H1 (cell line): ENCODE data around the gene TFPT. TPM values are rescaled to one million over a fixed set of nuclear protein-coding genes. Genes with fewer than 3 reads are reported as not detected.

ENCODE experiments used
- CTCF ChIA-PET: fragments of 300-600 bp; sonication (Branson Sonifier 250); formaldehyde crosslinking; loops from one replicate; lab custom pipeline; 2021; ENCODE audit not compliant: partially characterized antibody; lab: Charles Lee
- POLR2A ChIA-PET: fragments of 300-600 bp; sonication (Branson Sonifier 250); formaldehyde crosslinking; loops from one replicate; lab custom pipeline; 2021; ENCODE audit warnings: inconsistent platforms; ENCODE audit not compliant: partially characterized antibody; lab: Charles Lee
- DNase-seq, 2 experiments: peaks; one replicate each; pipeline versions ENCODE4 v3.0.0 to v3.0.0-alpha.2; 2010 to 2022; ENCODE audit warnings: low spot score in 2 of 2, low read depth in 1 of 2, mixed read lengths in 1 of 2
- FAIRE-seq: peaks from 2 replicates; lab custom pipeline; 2011; peaks lifted over from hg19 to GRCh38; lab: Jason Lieb, UNC
- H2AFZ ChIP-seq: 2 replicates; pipeline ENCODE4 v1.8.1; 2012; ENCODE audit warnings: low read length, inconsistent platforms
- H2AK5ac ChIP-seq: 2 replicates; pipeline ENCODE4 v1.6.1; 2013; ENCODE audit warnings: low read depth, low read length
- H2BK120ac ChIP-seq: replicated peaks from 2 replicates; pipeline ENCODE3; 2013; ENCODE audit warnings: low read depth, low read length, inconsistent platforms
- H2BK12ac ChIP-seq: 2 replicates; pipeline ENCODE4 v1.6.1; 2013; ENCODE audit warnings: low read depth, low read length
- H2BK15ac ChIP-seq: 2 replicates; pipeline ENCODE4 v1.6.1; 2013; ENCODE audit warnings: low read length
- H2BK20ac ChIP-seq: 2 replicates; pipeline ENCODE4 v1.6.1; 2013; ENCODE audit warnings: low read length
- H2BK5ac ChIP-seq: 2 replicates; pipeline ENCODE4 v1.6.1; 2013; ENCODE audit warnings: low read depth, low read length
- H3K14ac ChIP-seq: 2 replicates; pipeline ENCODE4 v1.6.1; 2013; ENCODE audit warnings: inconsistent platforms; ENCODE audit not compliant: insufficient read length
- H3K18ac ChIP-seq: 2 replicates; pipeline ENCODE4 v1.6.1; 2013; ENCODE audit warnings: low read length; ENCODE audit errors: extremely low read depth
- H3K23ac ChIP-seq: 2 replicates; pipeline ENCODE4 v1.6.1; 2013; ENCODE audit warnings: inconsistent platforms; ENCODE audit not compliant: insufficient read length
- H3K23me2 ChIP-seq: 2 replicates; pipeline ENCODE4 v1.6.1; 2013; ENCODE audit warnings: low read depth, low read length
- H3K27ac ChIP-seq: 2 replicates; pipeline ENCODE4 v1.6.1; 2011; ENCODE audit warnings: low read depth, low read length, inconsistent platforms
- H3K27me3 ChIP-seq, 4 experiments: replicated peaks in 1 of 4; 1 replicate in 1 of 4; 2 replicates in 3 of 4; pipeline versions ENCODE4 v1.6.1 to v1.8.1; 2011 to 2013; ENCODE audit warnings: low read length in 3 of 4, mild to moderate bottlenecking in 3 of 4, inconsistent platforms in 2 of 4, mixed read lengths in 2 of 4, moderate library complexity in 1 of 4; ENCODE audit not compliant: control insufficient read depth in 3 of 4, insufficient read depth in 3 of 4; ENCODE audit errors: extremely low read depth in 1 of 4
- H3K36me3 ChIP-seq, 4 experiments: 2 replicates each; pipeline versions ENCODE4 v1.6.1 to v1.8.1; 2011 to 2013; ENCODE audit warnings: mild to moderate bottlenecking in 4 of 4, low read length in 3 of 4, moderate library complexity in 2 of 4, control low read depth in 1 of 4, inconsistent platforms in 1 of 4; ENCODE audit not compliant: insufficient read depth in 4 of 4, control insufficient read depth in 2 of 4
- H3K4ac ChIP-seq: replicated peaks from 2 replicates; pipeline ENCODE3; 2013; ENCODE audit warnings: low read length, low read depth, mixed read lengths, inconsistent platforms; ENCODE audit not compliant: insufficient read length
- H3K4me1 ChIP-seq, 4 experiments: replicated peaks in 1 of 4; 1 replicate in 1 of 4; 2 replicates in 3 of 4; pipeline versions ENCODE4 v1.6.1 to v1.8.1; 2011 to 2013; ENCODE audit warnings: low read length in 3 of 4, inconsistent platforms in 2 of 4, mixed read lengths in 1 of 4; ENCODE audit not compliant: insufficient read depth in 4 of 4, control insufficient read depth in 3 of 4
- H3K4me2 ChIP-seq, 2 experiments: 2 replicates each; pipeline versions ENCODE4 v1.6.1 to v1.8.1; 2011 to 2013; ENCODE audit warnings: low read depth in 2 of 2, low read length in 2 of 2, control low read depth in 1 of 2, inconsistent platforms in 1 of 2, mild to moderate bottlenecking in 1 of 2; ENCODE audit not compliant: insufficient read depth in 1 of 2
- H3K4me3 ChIP-seq, 4 experiments: fragments of 200-600, 300-600 bp in 1 of 4; sonication (generic), shearing (Covaris generic), sonication (Bioruptor Twin) in 1 of 4; 2 replicates each; pipeline versions ENCODE4 v1.5.1 to v1.8.1; 2011 to 2016; ENCODE audit warnings: low read length in 4 of 4, low read depth in 3 of 4, control low read depth in 2 of 4, inconsistent platforms in 2 of 4, mild to moderate bottlenecking in 2 of 4, mixed read lengths in 1 of 4, moderate library complexity in 1 of 4; ENCODE audit not compliant: insufficient read depth in 2 of 4; ENCODE audit errors: extremely low read depth in 1 of 4
- H3K56ac ChIP-seq: replicated peaks from 2 replicates; pipeline ENCODE3; 2013; ENCODE audit warnings: low read depth, mild to moderate bottlenecking, mixed read lengths, low read length, inconsistent platforms; ENCODE audit not compliant: insufficient read length
- H3K79me1 ChIP-seq: 2 replicates; pipeline ENCODE4 v1.6.1; 2013; ENCODE audit warnings: low read depth, low read length, control low read depth
- H3K79me2 ChIP-seq, 2 experiments: 2 replicates each; pipeline versions ENCODE4 v1.6.1 to v1.8.1; 2012 to 2013; ENCODE audit warnings: low read length in 2 of 2, mild to moderate bottlenecking in 2 of 2, inconsistent platforms in 1 of 2; ENCODE audit not compliant: insufficient read depth in 2 of 2, control insufficient read depth in 1 of 2
- H3K9ac ChIP-seq, 4 experiments: replicated peaks in 1 of 4; 1 replicate in 1 of 4; 2 replicates in 3 of 4; pipeline versions ENCODE4 v1.6.1 to v1.8.1; 2011 to 2013; ENCODE audit warnings: low read depth in 3 of 4, low read length in 3 of 4, control low read depth in 2 of 4, mild to moderate bottlenecking in 2 of 4, moderate library complexity in 2 of 4, inconsistent platforms in 1 of 4; ENCODE audit errors: extremely low read depth in 1 of 4
- H3K9me3 ChIP-seq, 2 experiments: 2 replicates each; pipeline versions ENCODE4 v1.6.1 to v1.8.1; 2012 to 2013; ENCODE audit warnings: mild to moderate bottlenecking in 2 of 2, moderate library complexity in 2 of 2, control low read depth in 1 of 2, inconsistent platforms in 1 of 2, low read depth in 1 of 2, low read length in 1 of 2, mixed read lengths in 1 of 2; ENCODE audit not compliant: insufficient read depth in 2 of 2
- H4K20me1 ChIP-seq, 2 experiments: replicated peaks in 1 of 2; 2 replicates each; pipeline versions ENCODE3 to v1.8.1; 2011 to 2013; ENCODE audit warnings: inconsistent platforms in 2 of 2, low read length in 2 of 2, mild to moderate bottlenecking in 1 of 2; ENCODE audit not compliant: insufficient read depth in 2 of 2, control insufficient read depth in 1 of 2
- H4K5ac ChIP-seq: 2 replicates; pipeline ENCODE4 v1.6.1; 2013; ENCODE audit warnings: low read length, low read depth, mixed read lengths, inconsistent platforms; ENCODE audit not compliant: insufficient read length
- H4K8ac ChIP-seq: 2 replicates; pipeline ENCODE4 v1.8.0; 2013; ENCODE audit warnings: mild to moderate bottlenecking, moderate library complexity, low read length, inconsistent platforms; ENCODE audit not compliant: insufficient read depth; ENCODE audit errors: extremely low read depth
- H4K91ac ChIP-seq: replicated peaks from 2 replicates; pipeline ENCODE3; 2013; ENCODE audit warnings: low read length, mixed read lengths, inconsistent platforms; ENCODE audit not compliant: insufficient read length
- BRCA1 ChIP-seq: IDR thresholded peaks from 2 replicates; pipeline ENCODE4 v1.6.1; 2012; ENCODE audit warnings: low read depth, low read length, improper control_type of control experiment
- CBX8 ChIP-seq: fragments of 300-800, 300-1000 bp; sonication (generic); IDR thresholded peaks from 2 replicates; pipeline ENCODE4 v1.7.1; 2016; ENCODE audit warnings: low read depth, low read length, borderline replicate concordance
- GTF2F1 ChIP-seq: IDR thresholded peaks from 2 replicates; pipeline ENCODE4 v1.6.1; 2012; ENCODE audit warnings: low read depth, low read length, improper control_type of control experiment, borderline replicate concordance
- HDAC6 ChIP-seq: IDR thresholded peaks from one replicate; pipeline ENCODE4 v1.7.1; 2012; ENCODE audit warnings: low read depth, mild to moderate bottlenecking, inconsistent platforms, low read length, moderate library complexity
- KDM1A ChIP-seq: fragments of 200-600, 300-600 bp; sonication (generic); IDR thresholded peaks from 2 replicates; pipeline ENCODE4 v1.7.1; 2016; ENCODE audit warnings: mild to moderate bottlenecking, low read length, borderline replicate concordance
- RXRA ChIP-seq: IDR thresholded peaks from 2 replicates; pipeline ENCODE4 v1.6.1; 2011; ENCODE audit warnings: low read depth, mild to moderate bottlenecking, low read length, moderate library complexity; ENCODE audit not compliant: insufficient read depth
- SUZ12 ChIP-seq: fragments of 200-600 bp; sonication (generic); IDR thresholded peaks from 2 replicates; pipeline ENCODE4 v1.6.1; 2012; ENCODE audit warnings: mild to moderate bottlenecking, inconsistent platforms, low read length, moderate library complexity, mixed read lengths
- TAF7 ChIP-seq: optimal IDR thresholded peaks from 2 replicates; pipeline ENCODE3; 2011; ENCODE audit warnings: low read depth, mild to moderate bottlenecking, inconsistent platforms, low read length, moderate library complexity, borderline replicate concordance
- WGBS, 2 experiments: shearing (Covaris generic) in 1 of 2; methylation state at CpG; one replicate each; pipeline versions ENCODE4 v1.1.6 to v1.1.7; 2013 to 2015; ENCODE audit warnings: low lambda C conversion rate in 2 of 2, mixed read lengths in 2 of 2, inconsistent platforms in 1 of 2, low coverage in 1 of 2, missing lambda C conversion rate in 1 of 2; ENCODE audit not compliant: insufficient replicate concordance in 2 of 2, insufficient coverage in 1 of 2, insufficient read length in 1 of 2; ENCODE audit errors: extremely low coverage in 1 of 2, missing lambda C conversion rate in 1 of 2; 5-methylcytosine and 5-hydroxymethylcytosine counted together
- polyA plus RNA-seq, 7 experiments: library from polyadenylated mRNA; depleted of rRNA in 3 of 7; stranded (reverse) in 5 of 7; unstranded in 2 of 7; fragments of >200 nt in 5 of 7; fragments of 200-250 nt in 2 of 7; gene quantifications; 1 replicate in 5 of 7; 2 replicates in 1 of 7; 4 replicates in 1 of 7; pipeline versions ENCODE4 v1.2.1 to v1.2.3, GENCODE V29; 2011 to 2013; ENCODE audit warnings: missing spikeins in 2 of 7, mixed read lengths in 2 of 7
- total RNA-seq: library from RNA; stranded (reverse); fragmentation: NEBNext Ultra II Directional; extraction: Animal tissue kit (Norgen Biotek cat#: 25700); gene quantifications from 2 replicates; pipeline ENCODE4 v1.2.1, GENCODE V29; 2021
- TF ChIP-seq, protein P1 (sequence below): IDR thresholded peaks from 2 replicates; pipeline ENCODE4 v1.6.1; 2012; ENCODE audit warnings: inconsistent platforms

The TFPT gene
- total and polyA plus RNA-seq, 2 of the 8 experiments (the other 6 are each of a cell fraction or from before 2014, with no cell fraction given): 10.4 to 17.7 TPM

DNA sequence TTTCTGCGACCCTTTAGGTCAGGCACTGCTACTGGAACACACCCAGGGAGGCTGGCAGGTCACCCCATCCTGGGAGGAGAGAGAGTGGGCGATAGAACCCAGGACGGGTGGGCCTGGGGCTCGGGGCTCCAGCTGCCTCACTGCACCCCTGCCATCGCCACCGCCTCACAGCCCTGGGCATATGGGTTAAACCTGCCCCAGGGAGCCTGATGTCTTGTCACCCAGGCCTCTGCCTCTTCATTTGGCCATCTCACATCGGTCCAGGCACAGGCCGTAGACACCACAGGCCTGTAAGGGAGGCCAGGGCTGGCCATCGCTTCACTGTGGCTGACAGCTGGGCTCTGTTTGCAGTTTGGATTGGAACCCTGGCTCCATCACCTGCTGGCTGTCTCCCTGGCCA, 10.3 kb upstream of the TFPT start:
- POLR2A ChIA-PET: interaction anchor here (1.0 to 5.0 kb wide), 4 partner anchors 7 to 18 kb away, joined by 3 to 40 read pairs (median 8); partner anchors contain the start of genes PRPF31 and TFPT
- TF ChIP-seq HDAC6 (no peak), SUZ12 (no peak), GTF2F1 (no peak), TAF7 (no peak), CBX8 (no peak), KDM1A (no peak), BRCA1 (no peak), RXRA (no peak)
- TF ChIP-seq, protein P1, sequence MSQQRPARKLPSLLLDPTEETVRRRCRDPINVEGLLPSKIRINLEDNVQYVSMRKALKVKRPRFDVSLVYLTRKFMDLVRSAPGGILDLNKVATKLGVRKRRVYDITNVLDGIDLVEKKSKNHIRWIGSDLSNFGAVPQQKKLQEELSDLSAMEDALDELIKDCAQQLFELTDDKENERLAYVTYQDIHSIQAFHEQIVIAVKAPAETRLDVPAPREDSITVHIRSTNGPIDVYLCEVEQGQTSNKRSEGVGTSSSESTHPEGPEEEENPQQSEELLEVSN: no peak

More for the DNA sequence above, 10.3 kb upstream of the TFPT start:
- H3K4me3 ChIP-seq: no peak overlapping the region
- H4K20me1 ChIP-seq: peaks cover 0 to 11% of the 10 kb centered on the region in 2 experiments
- H3K4ac ChIP-seq: no peak overlapping the region
- 82% methylated on average over 9 of the region's 9 CpGs; no CpG with 5 or more reads in 1 of the 2 experiments for WGBS, 2 experiments
- FAIRE-seq (no peak), DNase-seq (no peak)
- CTCF ChIA-PET: no interaction called here
- no peak overlapping the region for H2BK120ac ChIP-seq
- H3K27ac ChIP-seq: no peak overlapping the region
- H3K56ac ChIP-seq: no peak overlapping the region
- H3K36me3 ChIP-seq: peaks cover 26 to 74% (median 47%) of the 10 kb centered on the region in 4 experiments
- H2AFZ ChIP-seq: no peak overlapping the region
- no peak overlapping the region for H2AK5ac ChIP-seq
- no peak overlapping the region for H4K8ac ChIP-seq
- H3K9ac ChIP-seq: no peak overlapping the region
- no peaks in the 10 kb centered on the region for H3K23me2 ChIP-seq
- H2BK12ac ChIP-seq: no peak overlapping the region
- H3K27me3 ChIP-seq: no peaks in the 10 kb centered on the region
- H3K79me1 ChIP-seq: no peaks in the 10 kb centered on the region; the same call in 1 of the 2 replicates
- no peak overlapping the region for H3K4me2 ChIP-seq
- no peak overlapping the region for H4K91ac ChIP-seq
- H2BK20ac ChIP-seq: no peak overlapping the region
- H3K18ac ChIP-seq: no peak overlapping the region
- H2BK15ac ChIP-seq: no peak overlapping the region
- no peaks in the 10 kb centered on the region for H3K4me1 ChIP-seq
- no peaks in the 10 kb centered on the region for H3K79me2 ChIP-seq
- H4K5ac ChIP-seq: no peak overlapping the region
- no peaks in the 10 kb centered on the region for H3K9me3 ChIP-seq
- H2BK5ac ChIP-seq: no peak overlapping the region
- no peak overlapping the region for H3K23ac ChIP-seq
- no peak overlapping the region for H3K14ac ChIP-seq
